K562 (cell line): Measurements from ENCODE around the gene FGF21. TPM values are rescaled to one million over a fixed set of nuclear protein-coding genes. Genes with fewer than 3 reads are reported as not detected.
A peak's percentile ranks its signal among the peaks of the same experiment; 100 is the strongest.

ENCODE experiments used
- ARID3A ChIP-seq: IDR thresholded peaks from 2 replicates; pipeline ENCODE4 v1.6.1; 2012; ENCODE audit warnings: low read depth, low read length, improper control_type of control experiment, borderline replicate concordance
- BDP1 ChIP-seq: IDR thresholded peaks from 3 replicates; pipeline ENCODE4 v1.6.1; 2011; ENCODE audit not compliant: insufficient read length, insufficient read depth
- CEBPZ ChIP-seq: fragments of 150-350 bp; IDR thresholded peaks from 2 replicates; pipeline ENCODE4 v1.6.1; 2014; ENCODE audit warnings: low read depth, mild to moderate bottlenecking, low read length, borderline replicate concordance
- CHD4 ChIP-seq: fragments of 200-600 bp; sonication (generic); IDR thresholded peaks from 3 replicates; pipeline ENCODE4 v1.6.1; 2012; ENCODE audit warnings: low read depth, mild to moderate bottlenecking, mixed read lengths, low read length, inconsistent platforms; ENCODE audit not compliant: insufficient read depth, insufficient replicate concordance, poor library complexity, severe bottlenecking
- MCM2 ChIP-seq: fragments of 450-650 bp; IDR thresholded peaks from 2 replicates; pipeline ENCODE4 v1.6.1; 2017; ENCODE audit warnings: low read depth, mild to moderate bottlenecking
- MLX ChIP-seq, 2 experiments: fragments of 450-650 bp in 1 of 2; sonication (generic) in 1 of 2; formaldehyde crosslinking; conservative IDR thresholded peaks; 2 replicates each; pipeline versions ENCODE4 v1.4.0 to v1.8.1; 2020 to 2022; ENCODE audit warnings: mild to moderate bottlenecking in 1 of 2, missing genetic modification reagents in 1 of 2
- PTBP1 ChIP-seq: fragments of 200-400 bp; formaldehyde crosslinking; IDR thresholded peaks from 2 replicates; pipeline ENCODE4 v1.6.1; 2017; ENCODE audit warnings: low read depth, low read length
- RBFOX2 ChIP-seq: fragments of 200-400 bp; formaldehyde crosslinking; IDR thresholded peaks from 2 replicates; pipeline ENCODE4 v1.6.1; 2017; ENCODE audit warnings: low read depth, mild to moderate bottlenecking, low read length, moderate library complexity
- RREB1 ChIP-seq: fragments of 250-450 bp; sonication (Bioruptor Pico); IDR thresholded peaks from 2 replicates; pipeline ENCODE4 v1.4.0; 2020
- SREBF1 ChIP-seq: fragments of 150-350 bp; IDR thresholded peaks from 2 replicates; pipeline ENCODE4 v1.6.1; 2014; ENCODE audit warnings: antibody characterized with exemption, low read depth, low read length, borderline replicate concordance
- TFAP4 ChIP-seq: sonication (generic); formaldehyde crosslinking; IDR thresholded peaks from 2 replicates; pipeline ENCODE4 v1.8.0; 2022; ENCODE audit warnings: missing genetic modification reagents, mild to moderate bottlenecking, moderate library complexity, borderline replicate concordance
- ZNF24 ChIP-seq: fragments of 450-650 bp; IDR thresholded peaks from 2 replicates; pipeline ENCODE4 v1.6.1; 2016
- ZZZ3 ChIP-seq: fragments of 450-650 bp; IDR thresholded peaks from 2 replicates; pipeline ENCODE4 v1.6.1; 2016; ENCODE audit warnings: antibody characterized with exemption, mild to moderate bottlenecking, moderate library complexity
- polyA plus RNA-seq, 8 experiments: library from polyadenylated mRNA; depleted of rRNA in 4 of 8; stranded (reverse) in 5 of 8; unstranded in 3 of 8; fragments of >200 nt; fragmentation: Nextera tagmentation in 2 of 8; fragmentation: Illumina TruSeq in 1 of 8; extraction: Ambion mirVana in 2 of 8; extraction: Trizol in 1 of 8; gene quantifications; 2 replicates each; pipeline versions ENCODE4 v1.2.1 to v1.2.3, GENCODE V29; 2011 to 2014; ENCODE audit warnings: inconsistent platforms in 1 of 8, missing spikeins in 1 of 8
- total RNA-seq, 7 experiments: library from RNA; depleted of rRNA in 6 of 7; stranded (reverse); fragments of >200 nt in 6 of 7; fragmentation: Illumina TruSeq in 2 of 7; extraction: Trizol in 2 of 7; gene quantifications; 2 replicates each; pipeline versions ENCODE4 v1.2.1 to v1.2.3, GENCODE V29; 2011 to 2021; ENCODE audit warnings: low replicate concordance in 1 of 7

FGF21 gene
- total and polyA plus RNA-seq, 9 of the 15 experiments (the other 6 are each of a cell fraction or from before 2014, with no cell fraction given): 0.04 to 0.77 (median 0.09) TPM; not detected in 6

- TF ChIP-seq ARID3A (no peak), ZNF24 (no peak), RBFOX2 (0 out of 2 replicates have a peak, but pooled peaks have one; percentile 29), MLX (CRISPR knock-in tag; conservative IDR thresholded peaks at IDR 0.05) (no peak), CHD4 (no peak), PTBP1 (no peak), MCM2 (no peak), BDP1 (no peak), RREB1 (CRISPR knock-in tag) (no peak), TFAP4 (CRISPR knock-in tag) (peak; percentile 15; the same call in 1 of the 2 replicates), ZZZ3 (no peak), CEBPZ (no peak), SREBF1 (0 out of 2 replicates have a peak, but pooled peaks have one; percentile 27)
Measured at GRCh38 chr19:48745208-48745995, 9.9 kb upstream of the FGF21 start (continued).
